ENCODE results near the gene SSBP3.

SSBP3 gene

GRCh38 chr1:54221867-54222484, 184.2 kb downstream of the SSBP3 start:
- ATAC-seq = no peak
- TF ChIP-seq RARB (CRISPR knock-in tag; IDR thresholded peaks at IDR 0.05) = no peak
- no peak for TF ChIP-seq SNAI2 (CRISPR knock-in tag; IDR thresholded peaks at IDR 0.05)
- no peak for TF ChIP-seq CREB5 (CRISPR knock-in tag; IDR thresholded peaks at IDR 0.05; ENCODE audit: low read depth)
- no peak for TF ChIP-seq ZNF70 (CRISPR knock-in tag; IDR thresholded peaks at IDR 0.05)
- no peak for TF ChIP-seq ZC3H10 (CRISPR knock-in tag; IDR thresholded peaks at IDR 0.05)
- TF ChIP-seq GLIS3 (CRISPR knock-in tag; IDR thresholded peaks at IDR 0.05) = no peak
- TF ChIP-seq, protein P1, sequence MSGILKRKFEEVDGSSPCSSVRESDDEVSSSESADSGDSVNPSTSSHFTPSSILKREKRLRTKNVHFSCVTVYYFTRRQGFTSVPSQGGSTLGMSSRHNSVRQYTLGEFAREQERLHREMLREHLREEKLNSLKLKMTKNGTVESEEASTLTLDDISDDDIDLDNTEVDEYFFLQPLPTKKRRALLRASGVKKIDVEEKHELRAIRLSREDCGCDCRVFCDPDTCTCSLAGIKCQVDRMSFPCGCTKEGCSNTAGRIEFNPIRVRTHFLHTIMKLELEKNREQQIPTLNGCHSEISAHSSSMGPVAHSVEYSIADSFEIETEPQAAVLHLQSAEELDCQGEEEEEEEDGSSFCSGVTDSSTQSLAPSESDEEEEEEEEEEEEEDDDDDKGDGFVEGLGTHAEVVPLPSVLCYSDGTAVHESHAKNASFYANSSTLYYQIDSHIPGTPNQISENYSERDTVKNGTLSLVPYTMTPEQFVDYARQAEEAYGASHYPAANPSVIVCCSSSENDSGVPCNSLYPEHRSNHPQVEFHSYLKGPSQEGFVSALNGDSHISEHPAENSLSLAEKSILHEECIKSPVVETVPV (CRISPR knock-in tag; IDR thresholded peaks at IDR 0.05) = no peak
- TF ChIP-seq ARNTL (CRISPR knock-in tag; IDR thresholded peaks at IDR 0.05; ENCODE audit: borderline replicate concordance, low read depth) = no peak
- TF ChIP-seq TSHZ2 (CRISPR knock-in tag; IDR thresholded peaks at IDR 0.05) = no peak
- TF ChIP-seq ZFP3 (CRISPR knock-in tag; IDR thresholded peaks at IDR 0.05) = no peak
- no peak for TF ChIP-seq ZNF8 (CRISPR knock-in tag; IDR thresholded peaks at IDR 0.05)
- no peak for TF ChIP-seq ZNF565 (CRISPR knock-in tag; conservative IDR thresholded peaks at IDR 0.05; ENCODE audit: low read depth)
- TF ChIP-seq ESRRG (CRISPR knock-in tag; IDR thresholded peaks at IDR 0.05) = no peak
- no peak for TF ChIP-seq OSR1 (CRISPR knock-in tag; IDR thresholded peaks at IDR 0.05)

GRCh38 chr1:54221113-54221834, 184.9 kb downstream of the SSBP3 start:
- TF ChIP-seq POU6F1 (CRISPR knock-in tag; IDR thresholded peaks at IDR 0.05; ENCODE audit: borderline replicate concordance, low read depth) (no peak), BACH2 (CRISPR knock-in tag; IDR thresholded peaks at IDR 0.05; ENCODE audit: borderline replicate concordance) (no peak), ZC3H10 (CRISPR knock-in tag; IDR thresholded peaks at IDR 0.05) (no peak), TOX (CRISPR knock-in tag; IDR thresholded peaks at IDR 0.05; ENCODE audit: borderline replicate concordance) (no peak), ZFP30 (CRISPR knock-in tag; IDR thresholded peaks at IDR 0.05) (no peak), PPARA (CRISPR knock-in tag; IDR thresholded peaks at IDR 0.05; ENCODE audit: borderline replicate concordance) (no peak), ESRRG (CRISPR knock-in tag; IDR thresholded peaks at IDR 0.05) (no peak), CREB5 (CRISPR knock-in tag; IDR thresholded peaks at IDR 0.05; ENCODE audit: low read depth) (no peak)
- ATAC-seq = no peak

DNA sequence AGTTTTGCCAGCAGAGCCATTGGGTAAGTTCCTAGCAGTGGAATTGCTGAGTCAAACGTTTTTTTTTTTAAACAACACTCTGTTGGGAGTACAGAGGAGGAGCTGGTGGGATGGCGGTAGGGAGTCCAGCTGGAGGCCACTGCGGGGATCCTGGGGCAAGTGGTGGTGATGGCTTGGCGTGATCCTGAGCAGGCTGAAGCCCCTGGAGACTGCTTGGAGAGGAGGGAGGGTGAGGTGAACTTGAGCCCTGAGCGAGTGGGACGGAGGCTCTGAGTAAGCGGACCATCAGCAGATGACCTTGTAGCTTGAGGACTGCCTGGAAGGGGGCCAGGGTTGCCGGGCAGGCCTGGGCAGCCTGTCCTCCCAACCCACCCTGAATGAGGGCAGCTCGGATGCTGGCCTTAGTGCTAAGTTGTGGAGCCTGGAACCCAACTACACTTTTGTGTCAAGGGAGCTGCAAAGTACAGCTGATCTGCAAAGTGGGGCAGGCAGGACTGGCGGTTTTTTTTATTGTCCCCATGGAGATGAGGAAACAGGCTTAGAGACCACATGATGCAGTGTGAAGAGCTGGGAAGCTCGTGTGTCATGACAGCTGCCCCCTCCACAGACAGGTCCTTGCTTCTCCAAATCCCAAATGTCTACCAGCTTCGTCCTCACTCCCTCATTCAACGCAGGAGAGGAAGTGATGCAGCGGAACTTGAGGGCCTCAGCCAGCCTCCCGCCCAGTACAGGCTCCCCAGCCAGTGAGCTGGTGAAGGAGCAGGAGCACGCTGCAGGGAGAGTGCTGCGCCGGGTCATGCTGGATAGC, 186.0 kb downstream of the SSBP3 start:
- peak; percentile 50 for ATAC-seq
- TF ChIP-seq CREB5 (CRISPR knock-in tag; IDR thresholded peaks at IDR 0.05; ENCODE audit: low read depth) (no peak), ARNTL (CRISPR knock-in tag; IDR thresholded peaks at IDR 0.05; ENCODE audit: borderline replicate concordance, low read depth) (no peak), GLIS3 (CRISPR knock-in tag; IDR thresholded peaks at IDR 0.05) (no peak), ZFP3 (CRISPR knock-in tag; IDR thresholded peaks at IDR 0.05) (no peak), TCF4 (CRISPR knock-in tag; IDR thresholded peaks at IDR 0.05; ENCODE audit: borderline replicate concordance) (no peak), ISL1 (CRISPR knock-in tag; IDR thresholded peaks at IDR 0.05) (no peak), ZNF8 (CRISPR knock-in tag; IDR thresholded peaks at IDR 0.05) (no peak), SNAI2 (CRISPR knock-in tag; IDR thresholded peaks at IDR 0.05) (no peak), CSDC2 (CRISPR knock-in tag; IDR thresholded peaks at IDR 0.05) (no peak), ESRRG (CRISPR knock-in tag; IDR thresholded peaks at IDR 0.05) (no peak), TSHZ2 (CRISPR knock-in tag; IDR thresholded peaks at IDR 0.05) (no peak), ZNF70 (CRISPR knock-in tag; IDR thresholded peaks at IDR 0.05) (no peak), BACH2 (CRISPR knock-in tag; IDR thresholded peaks at IDR 0.05; ENCODE audit: borderline replicate concordance) (no peak)

Data from SK-N-SH treated with all-trans-retinoic acid at 6 μM for 48 hours (cell line).